Measurements from ENCODE around the gene PRUNE1.

The PRUNE1 gene

GRCh38 chr1:150969626-150970025 is 38.6 kb upstream of the PRUNE1 start:
- no peak for ATAC-seq
- TF ChIP-seq POU6F1 (CRISPR knock-in tag; IDR thresholded peaks at IDR 0.05; ENCODE audit: borderline replicate concordance, low read depth) (no peak), TSHZ2 (CRISPR knock-in tag; IDR thresholded peaks at IDR 0.05) (no peak), CREB5 (CRISPR knock-in tag; IDR thresholded peaks at IDR 0.05; ENCODE audit: low read depth) (no peak), ISL1 (CRISPR knock-in tag; IDR thresholded peaks at IDR 0.05) (no peak), PATZ1 (CRISPR knock-in tag; IDR thresholded peaks at IDR 0.05; ENCODE audit: borderline replicate concordance) (no peak), ZNF70 (CRISPR knock-in tag; IDR thresholded peaks at IDR 0.05) (no peak), ZNF565 (CRISPR knock-in tag; conservative IDR thresholded peaks at IDR 0.05; ENCODE audit: low read depth) (no peak)

- TF ChIP-seq ZNF70 (CRISPR knock-in tag; IDR thresholded peaks at IDR 0.05) (no peak), ZFP3 (CRISPR knock-in tag; IDR thresholded peaks at IDR 0.05) (no peak), TSHZ2 (CRISPR knock-in tag; IDR thresholded peaks at IDR 0.05) (no peak), CSDC2 (CRISPR knock-in tag; IDR thresholded peaks at IDR 0.05) (no peak), PATZ1 (CRISPR knock-in tag; IDR thresholded peaks at IDR 0.05; ENCODE audit: borderline replicate concordance) (no peak), ARNTL (CRISPR knock-in tag; IDR thresholded peaks at IDR 0.05; ENCODE audit: borderline replicate concordance, low read depth) (no peak), ZFP30 (CRISPR knock-in tag; IDR thresholded peaks at IDR 0.05) (no peak), ISL1 (CRISPR knock-in tag; IDR thresholded peaks at IDR 0.05) (no peak), CREB5 (CRISPR knock-in tag; IDR thresholded peaks at IDR 0.05; ENCODE audit: low read depth) (no peak), ZNF565 (CRISPR knock-in tag; conservative IDR thresholded peaks at IDR 0.05; ENCODE audit: low read depth) (no peak), CSRNP3 (CRISPR knock-in tag; IDR thresholded peaks at IDR 0.05) (no peak)
- no peak for ATAC-seq
Observed at GRCh38 chr1:150970808-150971582, 37.3 kb upstream of the PRUNE1 start.

Measured in SK-N-SH treated with all-trans-retinoic acid at 6 μM for 48 hours (cell line).